HG03175 (cell line): ENCODE measurements around the gene TMCO6.
"Not testable (repeated sequence)": the region's sequence is repeated elsewhere in the genome, so short reads cannot be mapped to it uniquely, and the experiment has no call there.

Experiments used
- ATAC-seq: cut with Tn5 transposase; IDR thresholded peaks from one replicate; pipeline ENCODE4 v1.9.1; 2021; ENCODE audit warnings: mild to moderate bottlenecking, moderate library complexity; ENCODE audit not compliant: unreplicated experiment

Gene TMCO6

DNA sequence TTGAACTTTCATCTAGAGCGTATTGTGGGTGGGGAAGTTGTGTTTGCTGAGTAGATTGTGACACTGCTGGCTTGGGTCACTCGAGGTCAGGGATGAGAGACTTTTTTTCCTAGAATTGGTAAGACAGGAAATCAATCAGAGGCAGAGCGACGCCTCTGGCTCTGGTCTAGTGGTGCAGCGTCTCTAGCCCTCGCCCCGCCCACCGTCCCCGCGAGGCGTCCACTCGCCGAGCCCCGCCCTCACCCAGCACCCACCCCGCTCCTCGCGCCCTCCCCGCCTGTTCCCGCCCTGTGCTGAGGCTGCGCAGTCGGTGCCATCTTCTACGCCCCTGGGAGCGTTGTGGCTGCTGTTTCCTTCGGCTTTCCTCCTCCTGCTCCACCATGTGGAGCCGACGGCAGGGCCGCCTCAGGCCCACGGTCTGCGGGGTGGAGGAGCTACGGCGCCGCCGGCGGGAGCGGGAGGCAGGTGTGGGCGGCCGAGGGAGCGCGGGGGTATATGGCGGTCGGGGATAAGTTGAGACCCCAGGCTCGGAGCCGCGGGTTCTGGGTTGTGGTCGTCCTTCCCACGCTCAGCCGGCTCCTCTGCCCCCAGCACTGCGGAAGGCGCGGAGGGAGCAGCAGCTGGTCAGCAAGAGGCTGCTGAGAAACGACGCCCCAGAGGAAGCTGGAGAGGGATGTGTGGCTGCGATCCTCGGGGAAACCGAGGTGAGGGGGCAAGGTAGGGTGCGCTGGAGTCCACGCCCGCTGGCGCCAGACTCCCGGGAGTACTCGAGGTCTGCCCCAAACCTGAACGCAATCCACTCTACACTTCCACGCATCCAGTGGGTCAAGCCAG, at the start of gene TMCO6:
TMCO6 (plus strand) TSS at position 304 of the 834 bp plus-strand sequence; CDS start at position 381, 77 bp downstream.
- ATAC-seq: peak; percentile 94

GRCh38 chr5:140590861-140591260, 48.4 kb upstream of the TMCO6 start:
- ATAC-seq: no peak

GRCh38 chr5:140591747-140592372, 47.4 kb upstream of the TMCO6 start:
- ATAC-seq: no peak

GRCh38 chr5:140593070-140593469, 46.2 kb upstream of the TMCO6 start:
- ATAC-seq: not testable (repeated sequence)

DNA sequence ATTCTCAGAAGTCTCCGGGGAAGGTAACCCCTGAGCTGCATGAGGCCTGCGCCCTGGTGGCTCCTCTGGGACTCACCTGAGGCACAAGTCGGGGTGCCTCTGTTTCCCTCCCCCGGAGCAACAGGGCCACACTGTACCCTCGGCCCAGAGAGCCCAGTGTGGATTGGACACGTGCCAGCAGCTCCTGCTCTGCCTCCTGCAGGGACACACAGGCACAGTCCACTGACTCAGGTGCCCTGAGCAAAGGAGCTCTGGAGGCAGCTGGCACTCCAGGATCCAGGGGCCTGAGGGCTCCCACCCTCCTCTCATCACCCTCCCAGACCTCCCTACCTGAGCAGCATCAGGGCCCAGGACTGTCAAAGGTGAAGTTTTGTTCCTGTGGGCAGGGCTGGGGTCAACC, 45.1 kb upstream of the TMCO6 start:
- no peak for ATAC-seq

- no peak for ATAC-seq
Measured at GRCh38 chr5:140595538-140596300, 43.5 kb upstream of the TMCO6 start.

DNA sequence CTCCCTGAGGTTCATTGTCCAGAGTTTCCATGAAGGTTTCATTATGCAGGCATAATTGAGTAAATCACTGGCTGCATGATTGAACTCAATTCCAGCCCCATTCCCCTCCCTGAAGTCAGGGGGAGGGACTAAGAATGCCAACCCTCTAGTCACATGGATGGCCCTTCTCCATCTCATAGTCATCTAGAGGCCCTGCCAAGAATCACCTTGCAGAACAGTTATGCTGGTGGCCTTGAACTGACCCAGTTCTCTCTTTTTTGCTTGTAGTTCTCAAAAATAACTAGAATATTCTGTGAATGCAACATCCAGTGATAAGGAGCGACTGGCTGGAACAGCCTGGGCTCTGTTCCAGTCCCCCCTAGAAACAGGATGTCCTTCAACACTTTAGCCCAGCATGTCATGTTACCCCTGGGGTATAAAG, 42.9 kb upstream of the TMCO6 start:
- ATAC-seq: no peak

DNA sequence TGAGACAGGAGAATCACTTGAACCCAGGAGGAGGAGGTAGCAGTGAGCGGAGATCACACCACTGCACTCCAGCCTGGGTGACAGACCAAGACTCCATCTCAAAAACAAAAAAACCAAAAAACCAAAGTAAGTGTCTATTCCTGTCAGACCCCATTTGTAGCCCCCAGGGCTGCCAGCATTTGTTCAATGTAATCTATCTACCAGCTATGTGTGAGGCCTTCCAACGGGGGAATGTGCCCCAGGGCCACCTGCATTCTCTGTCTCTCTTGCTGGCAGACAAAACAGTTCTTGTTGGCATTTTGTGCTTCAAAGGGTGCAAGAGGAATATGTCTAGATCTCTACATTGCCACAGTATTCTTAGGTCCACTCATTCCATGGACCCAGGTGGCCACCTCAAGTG, 40.4 kb upstream of the TMCO6 start:
- no peak for ATAC-seq

- ATAC-seq: no peak
Measured at GRCh38 chr5:140600096-140600495, 39.2 kb upstream of the TMCO6 start.

GRCh38 chr5:140602147-140602546, 37.1 kb upstream of the TMCO6 start:
- ATAC-seq: no peak

- ATAC-seq: not testable (repeated sequence)
Measured at GRCh38 chr5:140603446-140603698, 35.9 kb upstream of the TMCO6 start.

- no peak for ATAC-seq
Measured at GRCh38 chr5:140603734-140604133, 35.5 kb upstream of the TMCO6 start.

DNA sequence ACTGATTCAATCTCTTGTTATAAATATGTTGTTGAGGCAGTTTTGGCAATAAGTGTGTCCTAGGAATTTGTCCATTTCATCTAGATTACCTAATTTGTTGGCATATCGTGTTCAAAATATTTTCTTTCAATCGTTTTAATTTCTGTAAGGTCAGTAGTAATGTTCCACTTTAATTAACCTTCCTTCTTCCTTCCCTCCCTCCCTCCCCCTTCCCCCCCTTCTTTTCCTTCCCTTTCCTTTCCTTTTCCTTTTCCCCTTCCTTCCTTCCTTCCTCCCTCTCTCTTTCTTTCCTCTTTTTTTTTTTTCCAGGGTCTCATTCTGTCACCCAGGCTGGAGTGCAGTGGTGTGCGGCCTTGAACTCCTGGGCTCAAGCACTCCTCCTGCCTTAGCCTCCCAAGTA, 33.4 kb upstream of the TMCO6 start:
- no peak for ATAC-seq

- no peak for ATAC-seq
Measured at GRCh38 chr5:140607031-140607430, 32.2 kb upstream of the TMCO6 start.

GRCh38 chr5:140608722-140609121, 30.5 kb upstream of the TMCO6 start:
- ATAC-seq: no peak

DNA sequence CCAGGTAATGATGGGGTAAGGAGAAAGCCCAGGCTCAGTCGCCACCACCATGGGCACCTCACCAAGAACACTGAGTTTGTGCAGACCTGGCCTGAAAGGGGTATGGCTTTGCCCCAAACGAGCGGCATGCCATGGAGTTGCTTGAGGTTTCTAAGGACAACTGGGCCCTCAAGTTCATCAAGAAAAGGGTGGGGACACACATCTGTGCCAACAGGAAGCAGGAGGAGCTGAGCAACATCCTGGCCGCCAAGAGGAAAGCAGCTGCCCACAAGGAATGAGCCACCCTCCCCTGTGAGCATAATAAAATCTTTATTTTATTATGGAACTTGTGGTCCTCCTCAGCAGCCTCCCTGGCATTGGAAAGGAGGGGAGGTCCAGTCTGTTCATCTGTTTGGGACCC, 30.1 kb upstream of the TMCO6 start:
- no peak for ATAC-seq

DNA sequence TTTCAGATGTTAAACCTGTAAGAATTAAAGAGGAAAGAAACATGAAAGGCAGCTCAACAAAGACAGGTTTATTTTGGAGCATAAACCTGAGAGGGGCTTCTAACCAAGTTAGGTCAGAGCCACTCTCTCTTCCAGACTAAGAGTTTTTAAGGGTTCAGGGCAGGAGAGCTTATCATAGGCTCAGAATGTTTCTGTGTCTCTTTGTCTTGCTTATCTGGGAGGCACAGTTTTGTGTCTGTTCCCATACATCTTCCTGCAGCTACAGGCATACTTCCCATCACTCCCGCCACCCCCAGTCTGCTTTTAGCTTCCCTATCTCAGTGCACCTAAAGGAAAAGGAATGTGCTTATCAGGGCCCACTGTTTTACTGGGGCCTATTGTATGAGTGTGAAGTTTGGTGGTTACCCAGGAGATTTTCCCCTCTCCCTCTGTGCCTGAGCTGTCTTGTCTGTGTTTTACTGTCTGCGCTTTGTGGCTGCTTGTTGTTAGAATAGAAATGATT, 28.2 kb upstream of the TMCO6 start:
- no peak for ATAC-seq

GRCh38 chr5:140622301-140622700, 16.9 kb upstream of the TMCO6 start:
- no peak for ATAC-seq

DNA sequence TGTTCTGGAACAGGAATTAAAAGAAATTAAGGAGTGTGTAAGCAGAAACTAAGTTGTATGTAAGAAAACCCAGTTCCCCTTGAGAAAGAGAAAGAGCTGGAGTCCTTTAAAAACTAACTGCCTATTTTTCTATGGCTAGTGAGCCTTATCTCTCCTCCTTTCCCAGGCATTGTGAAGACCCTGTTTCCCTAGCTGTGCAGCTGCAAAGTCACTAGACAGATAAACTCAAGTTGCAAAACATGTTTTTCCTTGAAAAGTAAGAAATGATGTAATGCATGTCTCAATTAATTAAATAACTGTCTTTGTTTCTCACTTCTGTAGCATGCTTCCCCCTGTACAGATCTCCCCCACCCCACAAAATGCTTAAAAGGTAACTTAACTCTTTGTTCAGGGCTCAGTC, 16.2 kb upstream of the TMCO6 start:
- not testable (repeated sequence) for ATAC-seq

- not testable (repeated sequence) for ATAC-seq
Measured at GRCh38 chr5:140624886-140625285, 14.4 kb upstream of the TMCO6 start.

DNA sequence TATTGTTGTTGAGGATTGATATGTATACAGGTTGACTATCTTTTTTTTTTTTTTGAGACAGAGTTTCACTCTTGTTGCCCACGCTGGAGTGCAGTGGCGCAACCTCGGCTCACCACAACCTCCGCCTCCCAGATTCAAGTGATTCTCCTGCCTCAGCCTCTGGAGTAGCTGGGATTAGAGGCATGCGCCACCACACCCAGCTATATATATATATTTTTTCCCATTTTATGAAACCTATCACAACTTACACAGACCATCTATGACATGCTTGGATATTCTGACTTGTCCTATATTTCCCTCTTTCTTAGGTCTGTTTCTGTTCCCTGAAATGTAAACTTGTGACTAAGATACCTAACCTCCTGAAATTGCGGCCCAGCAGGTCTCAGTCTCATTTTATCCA, 11.3 kb upstream of the TMCO6 start:
- ATAC-seq: no peak

- no peak for ATAC-seq
Measured at GRCh38 chr5:140628711-140629110, 10.5 kb upstream of the TMCO6 start.
